Astrocyte of the cerebellum (primary cell): ENCODE measurements around the gene NDUFS7.

Experiments used
- DNase-seq: peaks from one replicate; pipeline ENCODE4 v3.0.0-alpha.2; 2011; ENCODE audit warnings: low read depth
- H3K4me3 ChIP-seq: 2 replicates; pipeline ENCODE4 v1.5.1; 2011; ENCODE audit warnings: mild to moderate bottlenecking, low read depth, low read length, moderate library complexity
- CTCF ChIP-seq: IDR thresholded peaks from 2 replicates; pipeline ENCODE4 v1.5.1; 2012; ENCODE audit warnings: low read length, low read depth, moderate library complexity, mild to moderate bottlenecking; ENCODE audit errors: missing control alignments
- in situ Hi-C: cut with HindIII; loops from 2 replicates; pipeline ENCODE4 v1.10.0; 2017; ENCODE audit warnings: low sequenced_read_pairs

Gene NDUFS7

DNA sequence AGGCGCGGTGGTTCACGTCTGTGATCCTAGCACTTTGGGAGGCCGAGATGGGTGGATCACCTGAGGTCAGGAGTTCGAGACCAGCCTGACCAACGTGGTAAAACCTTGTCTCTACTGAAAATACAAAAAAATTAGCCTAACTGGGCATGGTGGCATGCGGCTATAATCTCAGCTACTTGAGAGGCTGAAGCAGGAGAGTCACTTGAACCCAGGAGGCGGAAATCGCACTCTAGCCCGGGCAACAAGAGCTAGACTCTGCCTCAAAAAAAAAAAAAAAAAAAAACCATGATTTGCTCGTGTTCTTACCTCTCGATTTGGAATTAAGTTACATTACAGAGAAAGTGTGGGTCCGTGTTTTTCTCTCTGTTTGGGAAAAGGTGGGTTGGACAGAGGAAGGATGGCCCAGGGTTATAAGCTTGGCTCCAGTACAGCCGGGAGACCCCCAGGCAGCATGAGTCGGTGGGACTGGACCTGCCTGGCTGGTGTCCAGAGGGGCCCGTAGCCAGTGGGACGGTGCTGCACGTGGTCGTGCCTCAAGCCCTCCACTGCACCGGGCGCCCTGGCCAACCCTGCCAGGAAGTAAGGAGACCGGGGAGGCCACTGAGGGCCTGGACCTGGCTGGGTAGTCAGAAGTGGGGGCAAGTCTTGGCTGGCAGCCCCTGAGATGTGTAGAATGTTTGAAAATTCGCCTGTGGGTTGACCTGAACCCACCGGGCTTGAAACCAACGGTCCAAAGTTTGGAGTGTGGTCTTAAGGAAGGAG, 58.2 kb downstream of the NDUFS7 start:
- in situ Hi-C loops = no loop called here
- no peak for TF ChIP-seq CTCF
- no peak for DNase-seq
- H3K4me3 ChIP-seq = no peak overlapping the region
